Caco-2 (cell line): ENCODE data around the gene RGPD6. TPM values are rescaled to one million over a fixed set of nuclear protein-coding genes. Genes with fewer than 3 reads are reported as not detected.
"Not testable (repeated sequence)": the region's sequence is repeated elsewhere in the genome, so short reads cannot be mapped to it uniquely, and the experiment has no call there.

Experiments
- BruUV-seq: library from RNA; stranded (reverse); fragments of 400-500 nt; replicated peaks from 2 replicates; lab custom pipeline; 2021; lab: Mats Ljungman, UMichigan
- CTCF ChIA-PET: fragments of 300-600 bp; sonication (Branson Sonifier 250); formaldehyde crosslinking; loops from one replicate; lab custom pipeline; 2022; ENCODE audit warnings: antibody characterized with exemption; lab: Charles Lee
- POLR2A ChIA-PET: fragments of 300-600 bp; sonication (Branson Sonifier 250); formaldehyde crosslinking; loops from one replicate; lab custom pipeline; 2022; ENCODE audit warnings: antibody characterized with exemption; lab: Charles Lee
- DNase-seq, 2 experiments: peaks; one replicate each; pipeline versions ENCODE4 v3.0.0 to v3.0.0-alpha.2; 2020 to 2022
- H3K27me3 ChIP-seq: replicated peaks from 2 replicates; pipeline ENCODE4 v1.6.0; 2011; ENCODE audit warnings: low read length; ENCODE audit not compliant: control insufficient read depth, insufficient read depth
- H3K36me3 ChIP-seq: 2 replicates; pipeline ENCODE4 v1.5.1; 2011; ENCODE audit warnings: low read length; ENCODE audit not compliant: control insufficient read depth, insufficient read depth
- H3K4me1 ChIP-seq: fragments of 250-450 bp; sonication (Bioruptor Pico); 2 replicates; pipeline ENCODE4 v1.5.1; 2020; ENCODE audit warnings: mild to moderate bottlenecking
- H3K4me3 ChIP-seq: 2 replicates; pipeline ENCODE4 v1.5.1; 2011; ENCODE audit warnings: low read depth, mild to moderate bottlenecking, control low read depth, low read length
- H3K9me3 ChIP-seq: fragments of 250-450 bp; sonication (Bioruptor Pico); 2 replicates; pipeline ENCODE4 v1.5.1; 2020; ENCODE audit warnings: mild to moderate bottlenecking, moderate library complexity
- H3K27ac Mint-ChIP-seq: one replicate; pipeline ENCODE4 v1.8.0; 2022; ENCODE audit warnings: mixed read lengths; ENCODE audit not compliant: unreplicated experiment
- H3K27me3 Mint-ChIP-seq: one replicate; pipeline ENCODE4 v1.8.0; 2022; ENCODE audit warnings: mixed read lengths; ENCODE audit not compliant: insufficient read depth, unreplicated experiment
- H3K36me3 Mint-ChIP-seq: one replicate; pipeline ENCODE4 v1.8.0; 2022; ENCODE audit warnings: mild to moderate bottlenecking, mixed read lengths; ENCODE audit not compliant: insufficient read depth, unreplicated experiment
- H3K4me1 Mint-ChIP-seq: one replicate; pipeline ENCODE4 v1.8.0; 2022; ENCODE audit warnings: low read depth, mixed read lengths; ENCODE audit not compliant: unreplicated experiment
- H3K4me3 Mint-ChIP-seq: one replicate; pipeline ENCODE4 v1.8.0; 2022; ENCODE audit warnings: mild to moderate bottlenecking, moderate library complexity, mixed read lengths; ENCODE audit not compliant: unreplicated experiment
- H3K9me3 Mint-ChIP-seq: one replicate; pipeline ENCODE4 v1.8.0; 2022; ENCODE audit warnings: mixed read lengths; ENCODE audit not compliant: unreplicated experiment
- intact Hi-C: fragments of 100-400 bp; cut with micrococcal nuclease; formaldehyde crosslinking; loops from one replicate; pipeline ENCODE4 v1.10.0; 2022; ENCODE audit not compliant: unreplicated experiment
- total RNA-seq: library from RNA; stranded (reverse); gene quantifications from 2 replicates; pipeline ENCODE4 v1.2.3, GENCODE V29; 2022

Gene RGPD6
- total RNA-seq, 1 experiment from 2014 or later: 41.3 TPM

DNA sequence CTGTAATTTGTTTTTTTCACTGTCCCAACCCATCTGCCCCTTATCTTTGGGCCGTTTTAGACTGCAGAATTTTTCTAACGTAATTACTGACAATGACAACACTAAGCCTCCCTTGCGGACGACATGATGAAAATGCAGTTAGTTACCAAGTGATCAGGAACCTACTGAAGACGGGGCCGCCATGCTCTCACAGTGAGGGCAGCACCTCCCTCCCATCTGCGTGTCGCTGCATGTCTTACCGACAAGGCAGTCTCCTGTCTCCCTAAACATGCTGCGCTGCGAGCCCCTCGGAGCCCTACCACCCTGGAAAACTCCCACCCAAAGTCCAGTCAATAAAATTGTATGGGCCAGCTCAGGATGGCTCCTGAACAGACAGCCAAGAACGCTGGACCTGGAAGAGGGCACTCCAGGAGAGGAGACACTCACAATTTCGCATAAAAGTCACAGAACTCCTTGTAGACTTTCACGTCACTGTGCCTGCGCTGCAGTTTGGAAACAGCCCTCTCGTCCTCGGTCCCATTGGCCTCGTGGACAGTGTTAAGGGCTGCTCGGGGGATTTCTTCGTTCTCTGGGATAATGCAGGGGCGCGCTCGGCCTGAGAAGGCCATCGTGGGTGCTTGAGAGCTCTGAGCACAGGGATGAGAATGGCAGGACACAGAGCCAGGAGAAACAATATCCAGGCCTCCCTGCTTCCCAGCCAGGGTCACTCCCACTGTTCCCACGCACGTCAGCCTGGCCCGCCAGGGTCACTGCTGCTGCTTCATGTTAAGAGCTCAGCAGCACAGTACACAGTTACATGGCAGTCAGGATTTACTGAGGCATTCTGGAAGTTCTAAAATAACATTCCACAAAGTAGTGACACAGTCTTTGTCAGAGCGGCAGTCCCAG lies 104.6 kb downstream of the RGPD6 start, which contains the start of gene LIMS4:
Gene LIMS4 (minus strand): TSS at position 646 of the 888 bp plus-strand sequence. CDS start 38 bp downstream, at position 608.
- H3K4me3 Mint-ChIP-seq, H3K9me3 ChIP-seq, CTCF ChIA-PET, BruUV-seq, H3K36me3 ChIP-seq, H3K36me3 Mint-ChIP-seq, intact Hi-C loops, H3K27ac Mint-ChIP-seq, H3K27me3 ChIP-seq, DNase-seq, POLR2A ChIA-PET, H3K4me3 ChIP-seq, H3K9me3 Mint-ChIP-seq, H3K4me1 Mint-ChIP-seq, H3K27me3 Mint-ChIP-seq, H3K4me1 ChIP-seq: not testable (repeated sequence)

DNA sequence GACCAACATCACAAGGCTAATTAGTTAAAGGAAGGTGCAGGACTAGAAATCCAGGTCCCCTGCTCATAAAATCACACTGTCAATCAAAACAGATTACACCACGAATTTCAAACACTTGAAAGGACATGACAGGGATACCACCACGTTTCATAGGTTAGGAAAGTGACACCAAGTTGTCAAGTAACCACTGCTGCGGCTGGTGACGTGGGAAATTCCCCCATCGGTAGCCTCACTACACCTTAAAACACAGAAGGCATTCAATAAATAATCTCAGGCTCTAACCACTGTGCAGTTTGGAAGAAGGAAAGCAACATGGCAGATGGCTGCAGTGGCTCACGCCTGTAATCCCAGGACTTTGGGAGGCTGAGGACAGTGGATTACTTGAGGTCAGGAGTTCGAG lies 108.1 kb downstream of the RGPD6 start:
- H3K9me3 ChIP-seq: not testable (repeated sequence)

DNA sequence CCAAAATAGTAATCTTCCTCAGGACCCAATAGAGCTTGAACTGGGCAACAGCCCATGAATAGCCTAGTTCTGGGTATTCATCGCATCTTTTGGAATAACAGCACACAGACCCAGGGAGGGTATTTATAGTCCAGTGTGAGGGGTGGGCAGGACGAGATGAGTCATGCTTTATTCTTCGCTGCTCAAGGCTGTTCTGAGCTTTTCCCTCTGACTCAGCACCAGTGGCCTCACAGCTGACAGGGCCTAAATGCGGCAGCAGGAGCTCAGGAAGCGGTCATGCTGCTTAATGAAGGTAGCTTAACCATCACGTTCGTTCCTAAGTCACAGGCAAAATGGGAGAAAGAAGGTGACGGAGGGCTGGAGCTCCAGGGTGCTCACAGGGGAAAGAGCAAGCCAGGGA lies 111.7 kb downstream of the RGPD6 start:
- DNase-seq, BruUV-seq, H3K36me3 ChIP-seq, H3K27me3 Mint-ChIP-seq, H3K9me3 Mint-ChIP-seq, intact Hi-C loops, H3K4me1 Mint-ChIP-seq, CTCF ChIA-PET, H3K36me3 Mint-ChIP-seq, H3K4me3 ChIP-seq, H3K27ac Mint-ChIP-seq, H3K4me3 Mint-ChIP-seq, H3K4me1 ChIP-seq, POLR2A ChIA-PET, H3K9me3 ChIP-seq, H3K27me3 ChIP-seq: not testable (repeated sequence)

More for the DNA sequence above, 108.1 kb downstream of the RGPD6 start:
- intact Hi-C loops, H3K27me3 ChIP-seq, H3K27me3 Mint-ChIP-seq, CTCF ChIA-PET, H3K4me1 Mint-ChIP-seq, BruUV-seq, H3K4me3 ChIP-seq, POLR2A ChIA-PET, H3K36me3 Mint-ChIP-seq, H3K27ac Mint-ChIP-seq, H3K4me1 ChIP-seq, H3K4me3 Mint-ChIP-seq, H3K36me3 ChIP-seq, DNase-seq, H3K9me3 Mint-ChIP-seq: not testable (repeated sequence)

Other genes with a start within 250 kb of the RGPD6 start
- gene LIMS4, start 104.4 kb downstream of the RGPD6 start, total RNA-seq: 2.4 and 2.5 TPM in 2 replicates
- gene BUB1, start 100.8 kb upstream of the RGPD6 start, total RNA-seq: 59.1 and 60.7 TPM in 2 replicates
- 2.6 and 2.9 TPM in 2 replicates for gene ACOXL, start 155.4 kb upstream of the RGPD6 start, total RNA-seq